Inferior parietal cortex (tissue), 1 donor: ENCODE results near the gene ASXL1.

Experiments used
- DNase-seq: peaks from one replicate; pipeline ENCODE4 v3.0.0-alpha.2; 2016; ENCODE audit errors: extremely low spot score

ASXL1 gene

GRCh38 chr20:32440069-32440757 lies 82.1 kb downstream of the ASXL1 start:
- DNase-seq: no peak

DNA sequence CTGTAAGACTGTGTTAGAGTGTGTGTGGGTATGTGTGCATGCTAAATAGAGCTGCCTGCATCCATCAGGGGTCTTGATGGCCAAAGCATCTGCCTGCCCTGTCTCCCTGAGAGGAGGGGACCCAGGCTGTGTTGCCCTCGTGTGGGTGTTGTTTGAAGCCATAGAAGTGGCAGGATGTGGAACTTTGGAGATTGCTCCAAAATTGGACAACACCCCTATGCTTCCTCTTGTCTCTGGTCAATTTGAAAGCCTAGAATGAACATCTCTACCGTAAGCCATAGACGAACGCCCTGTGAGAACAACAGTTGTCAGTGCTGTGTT lies 82.6 kb downstream of the ASXL1 start:
- no peak for DNase-seq

GRCh38 chr20:32441638-32442037 lies 83.5 kb downstream of the ASXL1 start:
- no peak for DNase-seq

- DNase-seq: no peak
Observed at GRCh38 chr20:32442630-32443373, 84.7 kb downstream of the ASXL1 start.

DNA sequence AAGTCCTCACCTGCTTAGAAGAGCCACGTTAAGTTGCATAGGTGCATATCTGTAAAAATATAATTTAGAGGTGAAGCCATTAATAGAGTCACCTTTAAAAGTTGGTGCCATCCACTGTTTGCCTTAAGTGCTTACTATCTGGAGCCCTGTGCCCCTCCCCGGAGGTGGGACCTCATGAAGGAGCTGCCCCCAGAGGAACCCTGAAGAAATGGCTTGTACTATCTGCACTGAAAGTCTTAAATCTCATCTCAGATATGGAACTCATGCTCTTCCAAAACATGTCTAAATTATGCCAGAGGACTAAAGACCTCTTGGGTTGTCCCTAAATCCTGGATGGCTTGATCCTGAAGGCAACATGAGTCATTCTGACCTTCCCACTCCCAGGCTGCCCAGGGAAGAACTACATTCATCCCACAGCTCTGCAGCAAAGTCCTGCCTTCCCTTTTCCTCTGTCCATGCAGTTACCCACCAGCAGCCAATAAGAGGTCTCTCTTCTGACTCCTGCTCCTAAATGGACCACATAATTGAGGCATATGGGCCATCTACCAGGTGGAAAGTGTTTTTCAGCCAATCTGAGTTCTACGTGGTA lies 85.3 kb downstream of the ASXL1 start:
- no peak for DNase-seq

DNA sequence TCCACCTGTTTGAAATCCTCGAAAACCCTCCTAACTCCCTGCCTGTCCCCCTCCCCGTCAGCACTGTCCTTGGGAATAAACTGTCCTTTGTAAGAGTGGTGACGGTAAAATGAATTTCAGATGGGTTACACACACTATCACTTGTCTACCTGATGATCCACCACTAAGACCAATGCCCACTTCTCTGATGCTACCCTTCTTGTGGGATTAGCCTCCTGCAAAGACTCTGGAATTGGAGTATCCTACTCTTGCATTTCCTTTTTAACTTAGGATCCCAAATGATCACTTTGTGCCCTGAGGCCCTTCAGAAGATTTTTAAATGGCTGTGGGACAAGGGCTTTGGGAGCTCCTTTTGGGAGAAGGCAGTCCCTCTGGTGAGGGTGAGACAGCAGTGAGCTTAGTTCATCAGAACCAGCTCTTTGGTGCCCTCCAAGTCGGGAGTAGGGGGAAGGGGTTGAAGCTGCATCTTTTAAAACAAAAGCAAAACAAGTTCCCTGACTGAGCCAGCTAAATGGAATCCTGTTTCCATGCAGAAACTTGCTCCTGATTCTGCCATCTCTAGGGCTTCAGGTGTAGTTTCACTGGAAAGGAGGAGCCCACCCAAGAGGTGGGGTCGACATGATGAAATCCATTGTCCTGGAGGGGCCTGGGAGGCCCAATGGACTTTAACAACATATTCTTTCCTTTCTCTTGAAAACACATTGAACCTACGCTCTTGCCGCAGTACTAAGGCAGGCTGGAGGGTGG lies 86.5 kb downstream of the ASXL1 start:
- DNase-seq: no peak

DNA sequence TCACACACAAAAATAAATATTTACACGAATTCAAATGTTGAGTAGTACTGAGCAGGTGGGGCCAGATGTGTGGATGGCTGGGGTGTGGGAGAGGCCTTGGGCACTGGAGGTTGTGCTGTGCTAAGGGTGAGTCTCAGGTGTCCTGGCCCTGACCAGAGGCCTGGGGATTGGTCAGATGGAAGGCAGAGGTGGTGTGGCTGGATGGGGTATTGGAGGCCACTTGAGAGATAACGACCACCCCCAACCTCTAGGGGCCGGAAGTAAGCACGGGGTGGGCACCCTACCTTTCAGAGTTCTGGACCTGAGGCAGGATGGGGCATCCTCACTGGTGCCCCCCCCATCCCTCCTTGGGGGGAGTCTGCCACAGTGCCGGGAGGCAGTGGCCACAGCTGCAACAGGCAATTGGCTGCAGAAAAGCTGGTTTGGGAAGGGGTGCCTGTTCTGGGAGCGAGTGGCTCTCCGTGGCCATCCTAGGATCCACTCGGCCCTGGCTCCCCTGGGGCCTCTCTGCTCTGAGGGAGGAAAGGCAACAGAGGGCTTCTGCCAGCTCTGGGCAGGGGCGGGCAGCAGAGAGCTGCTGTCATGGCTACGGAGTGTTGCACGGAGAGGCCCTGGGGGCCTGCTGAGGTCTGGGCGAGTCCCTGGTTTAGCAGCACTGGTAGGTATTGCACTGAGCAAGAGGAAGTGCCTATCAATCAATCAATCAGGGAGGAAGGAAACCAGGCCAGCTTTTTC lies 87.6 kb downstream of the ASXL1 start:
- DNase-seq: no peak

GRCh38 chr20:32446301-32447100 lies 88.4 kb downstream of the ASXL1 start:
- DNase-seq: no peak

- DNase-seq: no peak
Observed at GRCh38 chr20:32447136-32448027, 89.3 kb downstream of the ASXL1 start.

DNA sequence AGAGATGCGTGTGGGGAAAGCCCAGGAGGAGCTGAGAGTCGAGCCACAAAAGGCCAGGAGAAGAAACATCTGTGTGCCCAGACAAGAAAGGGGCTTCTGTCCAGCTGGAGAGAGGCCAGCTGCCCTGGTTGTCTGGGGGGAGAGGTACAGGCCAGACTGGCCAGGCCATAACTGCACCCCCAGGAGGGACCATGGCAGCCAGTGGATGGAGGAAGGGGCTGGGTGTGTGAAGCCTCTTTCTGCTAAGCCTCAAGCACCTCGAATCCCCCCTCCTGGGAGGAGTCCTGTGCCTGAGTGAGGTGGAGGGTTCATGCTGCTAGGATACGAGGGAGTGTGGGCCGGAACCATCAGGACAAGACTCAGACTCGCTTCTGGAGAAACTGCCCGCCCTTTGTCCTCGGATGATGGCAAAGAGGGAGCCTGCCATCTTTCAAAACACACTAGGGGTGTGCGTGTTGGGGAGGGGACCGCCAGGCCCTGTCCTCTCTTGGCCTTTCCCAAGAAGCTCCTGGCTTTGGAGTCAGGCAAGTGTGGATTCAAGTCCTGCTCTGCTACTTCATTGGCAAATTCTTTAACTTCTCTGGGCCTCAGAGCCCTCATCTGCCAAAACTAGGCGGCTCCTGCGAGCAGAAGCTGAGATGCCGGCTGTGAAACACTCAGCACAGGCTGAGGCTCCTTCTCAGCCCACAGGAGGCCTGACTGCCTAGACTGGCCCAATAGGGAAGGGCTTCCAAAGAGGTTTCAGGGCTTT lies 90.3 kb downstream of the ASXL1 start:
- no peak for DNase-seq

DNA sequence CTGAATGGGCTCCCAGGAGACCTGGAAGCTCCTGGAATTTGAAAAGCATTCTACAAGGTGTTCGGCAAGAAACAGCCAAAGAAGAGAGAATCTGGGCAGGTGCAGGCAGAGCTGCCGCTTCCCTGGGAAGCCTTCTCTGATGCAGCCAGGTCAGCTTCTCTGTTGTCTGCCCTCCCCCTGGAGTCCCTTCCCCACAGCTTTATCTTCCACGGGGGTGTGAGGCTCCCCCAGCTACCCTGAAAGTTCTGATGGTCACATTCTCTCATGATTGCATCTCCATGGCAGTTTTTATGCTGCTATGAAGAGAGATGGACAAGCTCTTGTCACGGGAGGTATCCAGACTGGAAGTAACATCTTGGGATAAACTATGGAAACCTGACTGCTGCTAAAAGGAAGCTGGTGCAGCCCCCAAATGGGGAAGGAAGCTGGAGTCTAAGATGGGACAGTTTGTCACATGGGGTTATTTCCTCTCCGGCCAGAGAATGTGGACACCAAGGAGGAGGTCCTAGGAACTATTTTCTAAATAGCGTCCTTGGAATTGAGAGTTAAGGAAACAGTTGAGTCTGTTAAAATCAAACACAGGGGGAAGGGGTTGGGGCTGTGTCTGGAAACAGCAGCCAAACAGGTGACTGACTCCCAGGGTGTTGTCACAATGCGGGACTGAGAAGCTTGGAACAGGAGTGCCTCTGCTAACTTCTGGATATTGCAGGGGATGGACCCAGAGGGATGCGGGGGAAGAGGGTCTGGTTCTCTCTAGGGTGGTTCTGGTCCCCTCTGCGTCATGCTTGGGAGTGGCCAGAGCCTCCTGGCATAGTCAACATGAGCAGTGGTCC lies 91.1 kb downstream of the ASXL1 start:
- no peak for DNase-seq

DNA sequence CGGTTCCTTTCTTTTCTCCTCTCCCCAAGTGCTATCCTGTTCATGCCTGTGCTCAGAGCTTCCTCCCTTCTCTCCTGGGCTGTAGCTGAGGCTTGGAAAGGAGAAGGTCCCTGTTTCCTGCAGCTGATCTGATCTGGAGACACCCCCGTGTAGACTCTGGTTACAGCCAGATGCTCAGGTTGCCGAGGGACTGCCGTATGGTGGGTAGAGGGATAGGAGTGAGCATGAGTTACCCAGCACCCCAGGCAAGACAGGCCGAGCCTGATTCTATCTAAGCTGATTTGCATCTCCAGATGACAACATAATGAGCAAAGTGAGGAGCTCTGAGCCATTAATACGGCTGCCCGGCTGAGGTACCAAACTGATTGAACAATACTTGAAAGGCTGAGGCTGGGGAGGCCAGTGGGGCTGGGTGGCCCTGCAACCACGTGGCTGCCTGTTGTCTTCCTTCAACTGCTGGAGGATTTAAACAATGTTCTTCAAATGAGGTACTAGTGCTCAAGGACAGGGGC lies 91.8 kb downstream of the ASXL1 start:
- no peak for DNase-seq

GRCh38 chr20:32450484-32451061 lies 92.4 kb downstream of the ASXL1 start:
- DNase-seq: no peak

DNA sequence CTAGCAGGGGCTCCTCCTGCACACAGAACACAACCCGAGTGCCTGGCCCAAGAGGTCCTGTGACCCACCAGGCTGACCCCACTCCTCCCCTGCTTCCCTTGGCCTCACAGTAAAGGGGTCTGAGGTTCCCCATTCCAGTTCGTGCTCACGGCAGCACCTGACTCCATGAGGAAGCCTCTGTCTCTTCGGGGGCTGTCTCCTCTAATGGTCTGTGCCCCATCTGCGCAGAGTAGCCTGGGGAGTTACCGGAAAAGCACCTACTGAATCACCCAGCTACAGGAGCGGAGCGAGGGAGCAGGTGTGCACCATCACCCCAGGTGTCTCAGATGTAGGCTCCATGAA lies 93.2 kb downstream of the ASXL1 start:
- no peak for DNase-seq

DNA sequence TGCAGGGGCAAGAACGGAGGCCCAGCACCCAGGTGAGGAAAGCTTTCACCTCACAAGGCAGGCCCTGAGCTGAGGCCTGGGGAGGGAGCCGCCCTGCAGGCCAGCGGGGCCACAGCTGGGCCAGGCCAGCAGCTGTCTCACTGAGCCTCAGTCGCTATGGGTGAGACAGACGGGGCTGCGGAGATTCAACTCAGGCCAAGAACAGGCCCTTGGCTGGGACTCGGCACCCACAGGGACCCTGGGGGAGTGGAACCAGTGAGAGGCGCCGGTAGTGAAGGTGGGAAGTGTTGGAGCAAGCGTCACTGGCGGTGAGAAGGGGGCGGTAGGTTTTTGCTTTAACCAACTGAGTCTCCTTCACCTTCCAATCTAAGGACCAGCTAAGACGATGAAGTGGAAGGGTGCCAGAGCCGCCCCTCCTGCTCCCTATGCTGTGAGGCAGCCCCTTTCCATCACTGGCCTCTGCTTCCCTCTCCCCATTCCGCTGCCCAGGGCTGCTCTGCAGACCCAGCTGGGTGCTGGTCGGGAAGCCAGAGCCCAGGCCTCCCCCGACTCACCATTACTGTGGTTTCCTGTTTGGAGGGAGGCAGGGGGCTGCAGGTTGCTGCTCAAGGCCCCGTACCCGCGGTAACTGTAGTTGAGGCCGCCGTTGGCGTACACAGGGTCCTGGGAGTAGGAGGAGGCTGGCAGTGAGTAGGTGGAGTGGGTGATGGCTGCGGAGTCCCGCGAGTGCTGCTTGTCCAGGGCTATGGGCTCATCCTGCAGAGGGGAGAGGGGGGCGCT lies 93.7 kb downstream of the ASXL1 start:
- DNase-seq: no peak

GRCh38 chr20:32452776-32453466 lies 94.8 kb downstream of the ASXL1 start:
- DNase-seq: no peak
